22Rv1 (cell line): ENCODE results near the gene NFYC.

Experiments used
- CTCF ChIP-seq: fragments of 450-650 bp; IDR thresholded peaks from 2 replicates; pipeline ENCODE4 v1.5.1; 2017; ENCODE audit warnings: mild to moderate bottlenecking
- ZFX ChIP-seq: fragments of 450-650 bp; IDR thresholded peaks from 2 replicates; pipeline ENCODE4 v1.6.1; 2017; ENCODE audit warnings: antibody characterized with exemption, borderline replicate concordance

- TF ChIP-seq CTCF (no peak), ZFX (no peak)
Measured at GRCh38 chr1:40786995-40787705, 95.6 kb downstream of the NFYC start.
